ENCODE data around the gene KIF1B. TPM values are rescaled to one million over a fixed set of nuclear protein-coding genes. Genes with fewer than 3 reads are reported as not detected.

Gene KIF1B
- total RNA-seq, 1 donor from 2014 or later: 13.4 TPM

DNA sequence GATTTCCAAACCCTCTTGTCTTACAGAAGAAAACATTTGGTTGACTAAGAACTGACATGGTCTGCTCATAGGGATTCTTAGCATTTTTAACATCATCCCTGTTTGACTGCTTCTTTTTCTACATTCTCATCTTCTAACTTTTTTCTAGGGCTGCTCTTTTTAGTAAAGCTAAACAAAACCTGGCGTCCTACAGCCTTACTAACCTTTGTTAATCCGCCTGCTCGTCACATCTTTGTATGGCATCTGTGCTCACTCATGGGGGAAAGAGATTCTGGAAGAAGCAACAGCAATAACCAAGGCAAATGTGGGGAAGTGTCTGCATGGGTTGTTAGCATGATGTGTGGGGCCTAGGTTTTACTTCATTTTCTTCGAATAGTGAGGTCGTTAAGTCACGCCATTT lies 92.0 kb downstream of the KIF1B start:
- H3K27ac ChIP-seq: no peak overlapping the region
- H3K4me3 ChIP-seq: no peak overlapping the region
- TF ChIP-seq, protein P1, sequence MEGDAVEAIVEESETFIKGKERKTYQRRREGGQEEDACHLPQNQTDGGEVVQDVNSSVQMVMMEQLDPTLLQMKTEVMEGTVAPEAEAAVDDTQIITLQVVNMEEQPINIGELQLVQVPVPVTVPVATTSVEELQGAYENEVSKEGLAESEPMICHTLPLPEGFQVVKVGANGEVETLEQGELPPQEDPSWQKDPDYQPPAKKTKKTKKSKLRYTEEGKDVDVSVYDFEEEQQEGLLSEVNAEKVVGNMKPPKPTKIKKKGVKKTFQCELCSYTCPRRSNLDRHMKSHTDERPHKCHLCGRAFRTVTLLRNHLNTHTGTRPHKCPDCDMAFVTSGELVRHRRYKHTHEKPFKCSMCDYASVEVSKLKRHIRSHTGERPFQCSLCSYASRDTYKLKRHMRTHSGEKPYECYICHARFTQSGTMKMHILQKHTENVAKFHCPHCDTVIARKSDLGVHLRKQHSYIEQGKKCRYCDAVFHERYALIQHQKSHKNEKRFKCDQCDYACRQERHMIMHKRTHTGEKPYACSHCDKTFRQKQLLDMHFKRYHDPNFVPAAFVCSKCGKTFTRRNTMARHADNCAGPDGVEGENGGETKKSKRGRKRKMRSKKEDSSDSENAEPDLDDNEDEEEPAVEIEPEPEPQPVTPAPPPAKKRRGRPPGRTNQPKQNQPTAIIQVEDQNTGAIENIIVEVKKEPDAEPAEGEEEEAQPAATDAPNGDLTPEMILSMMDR (IDR thresholded peaks at IDR 0.05): no peak
- H3K27me3 ChIP-seq: no peaks in the 10 kb centered on the region
- H3K4me1 ChIP-seq: no peaks in the 10 kb centered on the region
- peaks cover 26 to 38% of the 10 kb centered on the region in 2 donors for H3K36me3 ChIP-seq
- no peaks in the 10 kb centered on the region for H3K9me3 ChIP-seq
- intact Hi-C loops (cut with DNase I): no loop called here
- DNase-seq (ENCODE audit: low spot score in 2 of 2): no peak

DNA sequence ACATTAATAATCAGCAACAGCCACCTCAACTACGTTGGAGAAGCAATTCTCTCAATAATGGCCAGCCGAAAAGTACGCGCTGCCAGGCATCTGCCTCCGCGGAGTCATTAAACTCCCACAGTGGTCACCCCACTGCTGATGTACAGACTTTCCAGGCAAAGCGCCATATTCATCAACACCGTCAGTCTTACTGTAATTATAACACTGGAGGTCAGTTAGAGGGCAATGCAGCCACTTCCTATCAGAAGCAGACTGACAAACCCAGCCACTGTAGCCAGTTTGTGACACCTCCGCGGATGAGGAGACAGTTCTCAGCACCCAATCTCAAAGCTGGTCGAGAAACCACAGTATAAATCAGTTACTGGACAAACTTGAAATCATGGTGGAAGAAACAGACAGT lies 93.9 kb downstream of the KIF1B start:
- Histone ChIP-seq H3K36me3 (peaks cover 18 to 30% of the 10 kb centered on the region in 2 donors), H3K9me3 (no peaks in the 10 kb centered on the region)

DNA sequence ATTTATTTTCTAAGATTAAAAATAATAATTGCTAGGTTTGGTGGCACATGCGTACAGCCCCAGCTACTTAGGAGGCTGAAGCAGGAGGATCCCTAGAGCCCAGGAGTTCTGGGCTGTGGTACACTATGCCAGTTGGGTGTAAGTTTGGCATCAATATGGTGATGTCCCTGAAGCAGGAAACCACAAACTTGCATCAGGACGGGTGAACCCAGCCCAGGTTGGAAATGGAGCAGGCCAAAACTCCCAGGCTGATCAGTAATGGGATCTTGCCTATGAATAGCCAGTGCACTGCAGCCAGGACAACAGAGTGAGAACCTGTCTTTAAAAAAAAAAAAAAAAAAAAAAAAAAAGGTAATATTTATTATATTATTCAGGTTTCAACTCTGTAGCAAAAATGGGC lies 96.1 kb downstream of the KIF1B start:
- DNase-seq (ENCODE audit: low spot score in 2 of 2): no peak
- peaks cover 18 to 34% of the 10 kb centered on the region in 2 donors for H3K36me3 ChIP-seq
- H3K27ac ChIP-seq: no peak overlapping the region
- H3K4me3 ChIP-seq: no peak overlapping the region
- H3K27me3 ChIP-seq: no peaks in the 10 kb centered on the region
- H3K9me3 ChIP-seq: no peaks in the 10 kb centered on the region
- no peaks in the 10 kb centered on the region for H3K4me1 ChIP-seq
- TF ChIP-seq, protein P1 (IDR thresholded peaks at IDR 0.05): no peak
- intact Hi-C loops (cut with DNase I): no loop called here

More for the DNA sequence above, 93.9 kb downstream of the KIF1B start:
- Histone ChIP-seq H3K4me3 (no peak overlapping the region), H3K27me3 (no peaks in the 10 kb centered on the region), H3K27ac (no peak overlapping the region), H3K4me1 (no peaks in the 10 kb centered on the region)
- intact Hi-C loops (cut with DNase I): no loop called here
- no peak for DNase-seq (ENCODE audit: low spot score in 2 of 2)
- TF ChIP-seq, protein P1 (IDR thresholded peaks at IDR 0.05): no peak

DNA sequence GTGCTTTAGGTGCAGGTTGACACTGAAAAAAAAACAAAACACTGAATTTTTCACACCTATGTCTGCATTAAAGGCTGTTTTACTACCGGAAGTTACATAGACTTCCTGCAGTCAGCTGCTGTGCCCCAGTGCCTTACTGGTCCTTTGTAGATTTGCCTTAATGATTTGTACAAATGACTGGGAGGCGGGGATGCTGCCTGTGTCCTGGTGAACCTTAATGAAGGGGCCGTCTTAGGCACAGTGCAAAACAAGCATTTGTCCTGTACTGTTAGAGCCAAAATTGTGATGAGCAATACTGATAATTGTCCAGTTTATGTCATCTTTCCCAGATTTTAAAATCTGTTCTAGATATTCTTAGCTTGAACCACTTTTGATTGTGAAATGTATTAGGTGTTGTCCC lies 97.6 kb downstream of the KIF1B start:
- intact Hi-C loops (cut with DNase I): no loop called here
- TF ChIP-seq, protein P1 (IDR thresholded peaks at IDR 0.05): no peak
- Histone ChIP-seq H3K4me3 (no peak overlapping the region), H3K9me3 (no peaks in the 10 kb centered on the region), H3K27me3 (no peaks in the 10 kb centered on the region), H3K27ac (no peak overlapping the region), H3K36me3 (peaks cover 18 to 31% of the 10 kb centered on the region in 2 donors), H3K4me1 (no peaks in the 10 kb centered on the region)
- DNase-seq (ENCODE audit: low spot score in 2 of 2): no peak

DNA sequence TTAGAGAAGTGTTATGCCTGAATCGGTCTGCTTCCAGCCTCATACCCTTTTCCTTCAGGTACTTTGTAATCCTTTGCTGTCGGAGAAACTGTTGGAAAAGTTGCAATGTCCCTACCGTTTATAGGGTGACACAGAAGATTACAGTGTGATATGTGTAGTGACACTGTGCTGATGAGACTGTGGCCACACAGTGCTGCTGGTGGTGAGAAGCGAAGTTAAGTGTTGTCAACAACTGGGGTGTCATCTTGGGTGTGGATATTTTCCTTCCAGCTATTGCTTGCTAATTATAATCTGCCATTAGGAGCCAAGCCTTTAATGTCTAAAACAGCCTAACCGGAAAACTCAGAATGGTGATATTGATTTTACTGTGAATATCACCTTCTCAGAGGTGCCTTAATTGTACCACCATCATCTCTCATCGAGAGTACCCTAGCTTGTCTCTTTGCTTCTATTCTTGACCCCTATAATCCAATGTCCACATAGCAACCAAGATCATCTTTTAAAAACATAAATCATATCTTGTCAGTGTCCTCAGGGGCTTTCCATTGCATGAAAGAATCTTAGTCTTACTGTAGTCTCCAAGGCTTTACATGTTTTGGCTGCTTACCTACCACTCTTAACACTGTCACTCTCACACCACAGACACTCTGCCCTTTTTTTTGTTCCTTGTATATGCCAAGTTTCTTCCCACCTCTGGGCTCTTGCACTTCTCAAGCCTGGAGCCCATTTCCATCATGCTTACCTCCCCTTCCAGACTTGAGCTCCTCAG lies 99.1 kb downstream of the KIF1B start:
- TF ChIP-seq, protein P1 (IDR thresholded peaks at IDR 0.05): no peak
- Histone ChIP-seq H3K4me1 (no peaks in the 10 kb centered on the region), H3K27ac (no peak overlapping the region), H3K36me3 (peaks cover 7 to 17% of the 10 kb centered on the region in 2 donors), H3K27me3 (no peaks in the 10 kb centered on the region), H3K9me3 (no peaks in the 10 kb centered on the region), H3K4me3 (no peak overlapping the region)
- intact Hi-C loops (cut with DNase I): no loop called here
- no peak for DNase-seq (ENCODE audit: low spot score in 2 of 2)

Measured in ascending aorta (tissue), 2 donors.